SK-N-SH (cell line): ENCODE measurements around the gene SMYD3. TPM values are rescaled to one million over a fixed set of nuclear protein-coding genes. Genes with fewer than 3 reads are reported as not detected.

Experiments
- CTCF ChIA-PET: fragments of 300-600, 350-600 bp; formaldehyde crosslinking; extraction: SDS; loops from one replicate; lab custom pipeline; 2021; lab: Yijun Ruan, JAX
- POLR2A ChIA-PET: fragments of 350-600 bp; sonication (Branson Sonifier 250); formaldehyde crosslinking; extraction: SDS; loops from one replicate; lab custom pipeline; 2020; ENCODE audit warnings: antibody characterized with exemption, inconsistent platforms; lab: Yijun Ruan, JAX
- DNase-seq: peaks from one replicate; pipeline ENCODE4 v3.0.0; 2012
- H2AFZ ChIP-seq: fragments of 200-600 bp; sonication (generic); 2 replicates; pipeline ENCODE4 v1.8.1; 2016; ENCODE audit warnings: antibody characterized with exemption, mild to moderate bottlenecking, low read depth
- H3F3A ChIP-seq: fragments of 200-600 bp; sonication (generic); replicated peaks from 2 replicates; pipeline ENCODE3; 2016; ENCODE audit warnings: antibody characterized with exemption, mild to moderate bottlenecking; ENCODE audit not compliant: insufficient read depth
- H3K27ac ChIP-seq, 2 experiments: fragments of 200-500 bp in 1 of 2; fragments of 200-600 bp in 1 of 2; sonication (Bioruptor generic) in 1 of 2; sonication (generic), shearing (Covaris generic) in 1 of 2; 2 replicates each; pipeline versions ENCODE4 v1.5.1 to v1.6.1; 2014 to 2016; ENCODE audit warnings: low read depth in 2 of 2, inconsistent platforms in 1 of 2, low read length in 1 of 2, mild to moderate bottlenecking in 1 of 2, mixed read lengths in 1 of 2
- H3K27me3 ChIP-seq: fragments of 200-600 bp; sonication (generic), shearing (Covaris generic); 2 replicates; pipeline ENCODE4 v1.6.1; 2016; ENCODE audit warnings: mixed run types; ENCODE audit not compliant: insufficient read depth
- H3K36me3 ChIP-seq, 2 experiments: fragments of 200-500 bp in 1 of 2; fragments of 200-600 bp in 1 of 2; sonication (Bioruptor generic) in 1 of 2; sonication (generic) in 1 of 2; replicated peaks in 1 of 2; 2 replicates each; pipeline versions ENCODE3 to v1.5.1; 2014 to 2016; ENCODE audit warnings: low read length in 1 of 2, mild to moderate bottlenecking in 1 of 2; ENCODE audit not compliant: insufficient read depth in 2 of 2, control insufficient read depth in 1 of 2
- H3K4me1 ChIP-seq, 2 experiments: fragments of 200-500 bp in 1 of 2; fragments of 200-600 bp in 1 of 2; sonication (Bioruptor generic) in 1 of 2; sonication (generic), shearing (Covaris generic) in 1 of 2; 2 replicates each; pipeline versions ENCODE4 v1.5.1 to v1.6.1; 2014 to 2016; ENCODE audit warnings: low read depth in 1 of 2, low read length in 1 of 2, mixed run types in 1 of 2; ENCODE audit not compliant: insufficient read depth in 2 of 2, control insufficient read depth in 1 of 2
- H3K4me2 ChIP-seq: fragments of 200-600 bp; sonication (generic), shearing (Covaris generic); 2 replicates; pipeline ENCODE4 v1.6.1; 2017; ENCODE audit warnings: mixed run types
- H3K4me3 ChIP-seq, 2 experiments: fragments of 200-500 bp in 1 of 2; fragments of 200-600 bp in 1 of 2; sonication (Bioruptor generic) in 1 of 2; sonication (generic), shearing (Covaris generic) in 1 of 2; 2 replicates each; pipeline versions ENCODE4 v1.5.1 to v1.8.1; 2014 to 2016; ENCODE audit warnings: low read depth in 2 of 2, inconsistent platforms in 1 of 2, low read length in 1 of 2, mild to moderate bottlenecking in 1 of 2, mixed read lengths in 1 of 2, moderate library complexity in 1 of 2
- H3K79me2 ChIP-seq: fragments of 200-600 bp; sonication (generic); 2 replicates; pipeline ENCODE4 v1.8.1; 2017; ENCODE audit warnings: mild to moderate bottlenecking; ENCODE audit not compliant: insufficient read depth
- H3K9ac ChIP-seq: fragments of 200-600 bp; sonication (generic); 2 replicates; pipeline ENCODE4 v1.6.1; 2017; ENCODE audit warnings: mixed run types
- H3K9me2 ChIP-seq: fragments of 200-600 bp; sonication (generic); 2 replicates; pipeline ENCODE4 v1.6.1; 2017; ENCODE audit warnings: mixed run types
- H3K9me3 ChIP-seq: fragments of 200-600 bp; sonication (generic); 2 replicates; pipeline ENCODE4 v1.6.1; 2017; ENCODE audit warnings: mixed run types, mild to moderate bottlenecking, moderate library complexity
- H4K20me1 ChIP-seq: fragments of 200-600 bp; sonication (generic); 2 replicates; pipeline ENCODE4 v1.6.1; 2017; ENCODE audit warnings: mild to moderate bottlenecking, mixed run types; ENCODE audit not compliant: insufficient read depth
- CHD2 ChIP-seq: fragments of 150-350 bp; IDR thresholded peaks from 2 replicates; pipeline ENCODE4 v1.6.1; 2018; ENCODE audit warnings: low read length; ENCODE audit not compliant: partially characterized antibody
- CTCF ChIP-seq: fragments of 200-600 bp; sonication (generic); IDR thresholded peaks from 2 replicates; pipeline ENCODE4 v1.6.1; 2017; ENCODE audit warnings: antibody characterized with exemption, mild to moderate bottlenecking, moderate library complexity
- ELF1 ChIP-seq: IDR thresholded peaks from 2 replicates; pipeline ENCODE4 v1.4.0; 2012
- EZH2phosphoT487 ChIP-seq: fragments of 200-600 bp; sonication (generic); IDR thresholded peaks from 2 replicates; pipeline ENCODE4 v1.6.1; 2017; ENCODE audit warnings: low read depth, mixed run types, mild to moderate bottlenecking, antibody characterized with exemption, moderate library complexity, borderline replicate concordance
- FOXM1 ChIP-seq: IDR thresholded peaks from 2 replicates; pipeline ENCODE4 v1.4.0; 2012; ENCODE audit warnings: low read depth, mild to moderate bottlenecking
- GABPA ChIP-seq: IDR thresholded peaks from 2 replicates; pipeline ENCODE4 v1.4.0; 2012; ENCODE audit warnings: low read depth, mild to moderate bottlenecking
- GATA2 ChIP-seq: sonication (generic); formaldehyde crosslinking; IDR thresholded peaks from 2 replicates; pipeline ENCODE4 v1.5.0; 2020; ENCODE audit warnings: mild to moderate bottlenecking, missing genetic modification reagents
- MAX ChIP-seq: IDR thresholded peaks from 2 replicates; pipeline ENCODE4 v1.4.0; 2012; ENCODE audit warnings: low read depth
- MEF2A ChIP-seq: IDR thresholded peaks from 2 replicates; pipeline ENCODE4 v1.4.0; 2012; ENCODE audit warnings: low read depth, borderline replicate concordance
- MXI1 ChIP-seq: IDR thresholded peaks from 2 replicates; pipeline ENCODE4 v1.6.1; 2012; ENCODE audit warnings: mild to moderate bottlenecking, low read depth, low read length, improper control_type of control experiment
- NFIC ChIP-seq: IDR thresholded peaks from 2 replicates; pipeline ENCODE4 v1.4.0; 2012; ENCODE audit warnings: borderline replicate concordance
- NRF1 ChIP-seq: IDR thresholded peaks from 2 replicates; pipeline ENCODE4 v1.6.1; 2012; ENCODE audit warnings: low read depth, mild to moderate bottlenecking, low read length
- PBX3 ChIP-seq: IDR thresholded peaks from 2 replicates; pipeline ENCODE4; 2012
- POLR2AphosphoS5 ChIP-seq: IDR thresholded peaks from 2 replicates; pipeline ENCODE4 v1.6.1; 2012; ENCODE audit warnings: low read depth, low read length
- REST ChIP-seq: IDR thresholded peaks from 2 replicates; pipeline ENCODE4 v1.6.1; 2012; ENCODE audit warnings: mild to moderate bottlenecking, low read depth, low read length, moderate library complexity
- SIN3A ChIP-seq: IDR thresholded peaks from 2 replicates; pipeline ENCODE4 v1.6.1; 2012; ENCODE audit warnings: low read depth, mild to moderate bottlenecking, low read length, moderate library complexity, borderline replicate concordance
- TAF1 ChIP-seq: IDR thresholded peaks from 2 replicates; pipeline ENCODE4 v1.6.1; 2012; ENCODE audit warnings: low read depth, mild to moderate bottlenecking, low read length, moderate library complexity, borderline replicate concordance
- TCF12 ChIP-seq: IDR thresholded peaks from 2 replicates; pipeline ENCODE4 v1.4.0; 2012
- TEAD4 ChIP-seq: IDR thresholded peaks from 2 replicates; pipeline ENCODE4 v1.4.0; 2012; ENCODE audit warnings: mild to moderate bottlenecking, borderline replicate concordance; ENCODE audit not compliant: insufficient read depth
- ZBTB33 ChIP-seq: IDR thresholded peaks from 2 replicates; pipeline ENCODE4 v1.4.0; 2012; ENCODE audit warnings: low read depth, borderline replicate concordance
- whole genome bisulfite sequencing: methylation state at CpG from one replicate; pipeline ENCODE4 v1.1.6; 2017; ENCODE audit warnings: low lambda C conversion rate; 5-methylcytosine and 5-hydroxymethylcytosine counted together
- polyA plus RNA-seq, 3 experiments: library from polyadenylated mRNA; depleted of rRNA; stranded (reverse); fragments of >200 nt; gene quantifications; 2 replicates each; pipeline ENCODE4 v1.2.3, GENCODE V29; 2012

Gene SMYD3
- polyA plus RNA-seq, 1 of the 3 experiments (the other 2 are of a cell fraction) = 31.4 TPM

GRCh38 chr1:246232126-246232525 lies 275.0 kb downstream of the SMYD3 start:
- H3K27ac ChIP-seq = no peak overlapping the region
- no peak for DNase-seq
- no peaks in the 10 kb centered on the region for H3K36me3 ChIP-seq
- H3K79me2 ChIP-seq = no peaks in the 10 kb centered on the region; the same call in 1 of the 2 replicates
- ChIA-PET POLR2A (no interaction called here), CTCF (no interaction called here)
- no peak overlapping the region for H2AFZ ChIP-seq
- no peaks in the 10 kb centered on the region for H3K27me3 ChIP-seq
- no peak overlapping the region for H3K9ac ChIP-seq
- H3F3A ChIP-seq = no peaks in the 10 kb centered on the region
- TF ChIP-seq TEAD4 (no peak), TAF1 (no peak), ELF1 (no peak), ZBTB33 (no peak), NRF1 (no peak), NFIC (no peak), POLR2AphosphoS5 (no peak), PBX3 (no peak), FOXM1 (no peak), EZH2phosphoT487 (no peak), GATA2 (CRISPR knock-in tag) (no peak), SIN3A (no peak), TCF12 (no peak), MXI1 (no peak), MAX (no peak), CHD2 (no peak)
- no peaks in the 10 kb centered on the region for H4K20me1 ChIP-seq
- H3K4me2 ChIP-seq = no peak overlapping the region
- no peak overlapping the region for H3K4me3 ChIP-seq
- no peaks in the 10 kb centered on the region for H3K4me1 ChIP-seq
- H3K9me3 ChIP-seq = no peaks in the 10 kb centered on the region
- 97% methylated on average over 3 of the region's 3 CpGs for WGBS
- no peaks in the 10 kb centered on the region for H3K9me2 ChIP-seq

- Histone ChIP-seq H3K36me3 (no peaks in the 10 kb centered on the region), H3K9me2 (no peaks in the 10 kb centered on the region)
- POLR2A ChIA-PET = no interaction called here
- TF ChIP-seq REST (no peak), TEAD4 (no peak), SIN3A (no peak), POLR2AphosphoS5 (no peak), MEF2A (no peak), GABPA (no peak), TCF12 (no peak), TAF1 (no peak), GATA2 (CRISPR knock-in tag) (no peak), CTCF (no peak)
These were observed 281.0 kb downstream of the SMYD3 start for GRCh38 chr1:246226041-246226440.

More at GRCh38 chr1:246226041-246226440, 281.0 kb downstream of the SMYD3 start:
- Histone ChIP-seq H3K9me3 (no peaks in the 10 kb centered on the region), H3K9ac (no peak overlapping the region), H4K20me1 (no peaks in the 10 kb centered on the region), H3K79me2 (no peaks in the 10 kb centered on the region), H3K27ac (no peak overlapping the region), H3K4me1 (no peaks in the 10 kb centered on the region; a peak in 1 of 4 replicates), H3K4me2 (no peak overlapping the region), H3F3A (no peaks in the 10 kb centered on the region), H3K27me3 (no peaks in the 10 kb centered on the region), H2AFZ (no peak overlapping the region), H3K4me3 (no peak overlapping the region)
- 63% methylated on average over 2 of the region's 2 CpGs for WGBS
- CTCF ChIA-PET = no interaction called here
- DNase-seq = no peak
